CD4-positive, alpha-beta T cell treated with Interleukin-15 for 4 hours (primary cell): ENCODE measurements around the gene RUNX2.

Experiments used
- DNase-seq: peaks from one replicate; pipeline ENCODE4 v3.0.0-alpha.2; 2020; ENCODE audit warnings: low spot score

Gene RUNX2

GRCh38 chr6:45589367-45589766, 261.2 kb downstream of the RUNX2 start:
- DNase-seq, result no peak

GRCh38 chr6:45590226-45590625, 262.1 kb downstream of the RUNX2 start:
- DNase-seq, result peak; percentile 54

DNA sequence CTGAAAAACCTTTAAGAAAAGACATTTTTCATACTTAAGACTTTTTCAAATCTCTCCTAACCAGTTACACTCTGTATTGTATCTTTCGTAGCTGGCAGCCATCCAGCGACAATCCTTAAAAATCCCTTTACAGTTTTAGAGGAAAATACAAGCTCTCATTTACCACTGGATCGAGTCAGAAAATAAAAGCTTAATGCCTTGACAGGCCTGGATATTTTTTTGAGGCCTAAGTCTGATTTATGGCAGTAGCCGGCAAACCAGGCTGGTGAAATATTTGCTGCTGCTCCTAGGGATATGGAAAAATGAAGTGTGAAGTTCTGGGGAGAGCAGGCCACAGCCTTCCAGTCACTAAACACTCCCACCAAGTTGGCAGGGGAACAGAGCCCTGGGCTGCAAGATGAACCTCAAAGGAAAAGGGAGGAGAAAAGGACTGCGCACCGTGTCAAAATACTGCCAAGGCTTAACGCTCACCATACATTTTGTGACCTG, 262.6 kb downstream of the RUNX2 start:
- no peak for DNase-seq

DNA sequence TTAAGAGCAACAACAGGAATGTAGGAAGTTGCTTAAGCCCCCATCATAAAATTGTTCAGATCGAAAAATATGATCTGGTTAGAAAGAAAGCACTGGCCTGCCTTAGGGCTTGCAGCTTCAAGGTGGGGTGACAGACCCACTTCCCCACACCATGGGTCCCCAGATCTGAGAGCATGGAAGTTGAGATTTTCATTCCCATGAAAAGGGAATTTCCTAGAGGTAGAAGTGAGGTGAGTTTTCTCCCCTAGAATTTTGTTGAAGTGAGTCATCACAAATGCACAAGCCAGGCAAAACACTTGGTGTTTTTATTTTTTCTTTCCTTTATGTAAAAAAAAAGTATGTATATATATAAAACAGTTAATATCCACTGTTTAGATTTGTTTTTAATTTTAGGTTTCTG, 263.2 kb downstream of the RUNX2 start:
- DNase-seq, result no peak

DNA sequence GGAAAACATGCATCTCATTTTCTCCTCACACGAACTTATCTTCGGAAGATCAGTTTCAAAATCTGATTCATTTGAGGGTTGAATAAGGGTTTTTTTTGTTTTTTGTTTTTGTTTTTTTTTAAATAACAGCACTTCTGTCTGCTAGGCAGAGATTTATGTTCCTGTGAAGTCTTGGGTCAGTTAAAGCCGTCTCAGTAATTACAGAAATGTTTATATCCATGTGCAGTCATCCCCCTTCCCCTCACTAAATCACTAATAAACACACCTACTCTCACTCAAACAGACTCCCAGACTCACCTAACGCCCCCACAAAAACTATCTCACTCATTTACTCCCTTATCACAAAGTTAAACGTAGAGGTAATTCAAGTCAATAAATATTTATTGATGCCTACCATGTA, 263.8 kb downstream of the RUNX2 start:
- no peak for DNase-seq

GRCh38 chr6:45592991-45593390, 264.9 kb downstream of the RUNX2 start:
- no peak for DNase-seq

GRCh38 chr6:45595010-45595851, 267.1 kb downstream of the RUNX2 start:
- peak; percentile 45 for DNase-seq

GRCh38 chr6:45597424-45597823, 269.3 kb downstream of the RUNX2 start:
- DNase-seq, result no peak

- no peak for DNase-seq
These were observed 270.9 kb downstream of the RUNX2 start for GRCh38 chr6:45599053-45599452.

- no peak for DNase-seq
These were observed 277.8 kb downstream of the RUNX2 start for GRCh38 chr6:45605971-45606370.

- DNase-seq, result no peak
These were observed 278.8 kb downstream of the RUNX2 start for GRCh38 chr6:45606831-45607400.

DNA sequence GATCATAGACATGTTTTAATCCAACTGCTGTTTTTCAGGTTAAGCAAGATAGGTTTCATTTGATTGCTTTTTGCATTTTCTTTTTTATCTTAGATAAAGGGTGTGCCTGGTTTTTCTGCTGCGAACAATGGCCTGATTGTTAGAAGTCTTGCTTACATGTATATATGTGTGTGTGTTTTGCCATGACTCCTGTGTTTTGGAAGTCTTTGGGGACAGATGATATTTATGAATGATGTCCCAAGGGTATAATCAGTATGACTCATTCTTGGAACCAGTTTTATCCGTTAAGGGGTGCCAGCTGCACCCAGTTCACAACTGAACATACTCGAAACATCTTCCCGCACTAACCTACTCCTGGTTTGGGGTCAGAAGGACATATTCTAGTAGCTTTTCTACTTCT, 279.7 kb downstream of the RUNX2 start:
- no peak for DNase-seq

GRCh38 chr6:45608252-45608913, 280.3 kb downstream of the RUNX2 start:
- no peak for DNase-seq

DNA sequence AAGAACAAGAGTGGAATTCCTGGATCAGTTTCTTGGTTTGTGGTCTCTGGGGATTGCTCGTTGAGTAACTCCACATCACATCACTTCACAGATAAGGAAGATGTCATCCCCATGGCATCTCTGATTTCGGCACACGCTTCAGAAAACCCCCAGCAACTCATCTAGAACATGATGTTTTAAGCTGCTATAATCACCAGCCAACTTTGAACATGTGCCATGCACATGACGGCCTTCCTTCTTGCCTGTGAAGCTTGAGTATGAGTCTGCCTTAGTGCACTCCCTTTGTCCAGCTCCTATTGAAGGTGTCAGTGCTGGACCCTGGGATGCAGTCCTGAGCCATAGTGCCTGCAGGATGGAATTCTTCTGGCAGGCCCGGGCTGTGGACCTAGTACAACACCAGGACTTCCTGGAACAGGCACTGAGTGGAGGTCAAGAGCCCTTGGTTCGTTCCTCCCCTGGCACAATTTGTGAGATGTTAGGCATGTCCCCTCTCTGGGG, 281.1 kb downstream of the RUNX2 start:
- no peak for DNase-seq

DNA sequence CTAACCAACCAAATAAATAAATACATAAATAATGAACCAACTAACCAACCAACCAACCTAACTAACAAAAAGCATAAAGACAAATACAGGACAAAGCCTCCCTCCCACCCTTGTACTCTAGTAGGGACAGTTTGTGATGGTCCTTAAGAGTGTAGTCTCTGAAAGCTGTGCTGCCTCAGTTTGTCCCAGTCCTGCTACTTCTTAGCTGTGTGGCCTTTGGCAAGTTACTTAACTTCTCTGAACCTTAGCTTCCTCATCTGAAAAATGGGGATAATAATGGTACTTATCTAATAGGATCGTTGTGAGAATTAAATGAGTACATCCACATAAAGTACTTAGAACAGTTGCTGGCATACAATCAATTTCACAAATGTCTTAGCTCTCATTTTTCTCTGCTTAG, 282.2 kb downstream of the RUNX2 start:
- no peak for DNase-seq

DNA sequence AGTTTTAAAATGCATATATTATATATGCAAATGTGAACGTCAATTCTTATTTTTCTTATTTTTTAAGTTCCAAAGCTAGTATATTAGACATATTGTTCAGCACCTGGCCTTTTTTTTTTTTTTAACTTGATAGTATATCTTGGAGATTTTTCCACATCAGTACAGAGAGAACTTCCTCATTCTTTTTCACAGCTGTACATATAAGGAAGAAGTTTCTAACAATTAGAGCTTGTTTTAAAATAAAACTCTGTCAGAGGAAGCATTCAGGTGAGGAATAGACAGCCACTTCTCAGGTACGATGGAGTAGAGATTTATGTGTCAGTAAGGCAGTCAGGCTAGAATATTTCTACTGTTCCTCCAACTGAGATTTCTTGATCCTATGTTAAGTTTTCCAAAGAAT, 282.7 kb downstream of the RUNX2 start:
- DNase-seq, result no peak

DNA sequence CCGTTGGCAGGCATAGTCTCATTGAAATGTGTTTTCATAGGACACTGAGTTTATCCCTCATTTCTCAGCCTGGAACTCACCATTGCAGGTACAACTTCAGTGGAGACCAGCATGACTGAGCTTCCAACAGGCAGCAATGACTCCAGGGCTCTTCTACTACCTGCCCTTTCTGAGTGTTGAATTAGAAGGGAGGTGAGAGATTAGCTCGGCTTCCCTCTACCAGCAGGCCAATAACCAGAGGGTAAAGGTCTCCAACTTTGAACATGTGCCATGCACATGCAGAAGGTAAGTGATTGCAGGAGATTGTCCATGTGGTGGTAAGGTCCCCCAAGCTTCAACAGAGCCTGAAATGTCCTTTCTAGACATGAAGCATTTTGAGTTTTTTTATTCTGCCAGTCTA, 283.4 kb downstream of the RUNX2 start:
- no peak for DNase-seq

DNA sequence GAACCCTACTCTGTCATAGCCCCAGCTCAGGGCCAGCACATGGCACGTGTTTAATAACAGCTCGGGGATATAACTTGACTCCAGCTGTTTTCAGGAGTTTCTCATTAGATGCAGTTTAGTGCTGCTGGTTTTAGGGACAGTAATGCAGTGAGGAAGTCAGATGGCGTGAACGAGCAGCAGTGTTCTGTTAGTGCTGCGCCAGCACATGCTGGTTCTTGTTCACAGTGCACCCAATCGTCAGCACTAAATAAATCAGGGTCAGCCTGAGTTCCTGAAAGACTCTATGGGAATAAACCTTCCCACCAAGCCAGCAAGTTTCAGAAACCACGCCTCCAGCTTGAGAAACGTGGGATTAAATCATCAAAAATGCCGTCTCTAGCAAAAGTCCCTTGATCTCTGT, 285.5 kb downstream of the RUNX2 start:
- no peak for DNase-seq

DNA sequence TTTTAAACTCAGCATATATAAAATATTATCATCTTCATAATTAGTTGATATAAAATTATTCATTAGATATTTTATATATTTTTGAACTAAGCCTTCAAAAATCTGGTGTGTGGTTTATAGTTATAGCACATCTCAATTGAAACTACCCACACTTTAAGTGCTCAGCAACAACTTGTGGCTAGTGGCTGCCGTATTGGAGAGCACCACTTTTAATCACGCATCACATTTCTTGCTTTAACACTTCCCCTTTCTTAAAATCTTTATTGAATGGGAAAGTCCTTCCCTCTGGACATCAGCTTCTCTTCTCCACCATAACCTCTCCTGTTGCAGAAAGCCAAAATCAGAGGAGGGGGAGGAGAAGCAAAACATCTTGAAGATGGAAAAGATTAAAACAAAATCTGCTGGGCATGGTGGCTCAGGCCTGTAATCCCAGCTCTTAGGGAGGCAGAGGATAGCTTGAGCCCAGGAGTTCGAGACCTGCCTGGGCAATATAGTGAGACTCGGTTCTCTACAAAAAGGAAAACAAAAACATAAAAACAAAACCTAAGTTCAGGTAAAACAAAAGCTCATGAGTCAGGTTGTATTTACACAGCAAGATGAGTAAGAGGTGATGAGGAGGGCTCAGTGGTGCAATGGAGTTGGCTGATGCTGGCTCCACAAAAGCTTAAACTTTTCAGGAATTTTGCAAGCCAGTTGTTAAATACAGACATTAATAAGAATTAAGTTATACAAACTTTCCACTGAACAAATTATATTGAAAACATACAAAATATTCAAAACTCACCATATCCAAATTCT, 286.6 kb downstream of the RUNX2 start:
- DNase-seq, result no peak

GRCh38 chr6:45616209-45616608, 288.1 kb downstream of the RUNX2 start:
- no peak for DNase-seq

DNA sequence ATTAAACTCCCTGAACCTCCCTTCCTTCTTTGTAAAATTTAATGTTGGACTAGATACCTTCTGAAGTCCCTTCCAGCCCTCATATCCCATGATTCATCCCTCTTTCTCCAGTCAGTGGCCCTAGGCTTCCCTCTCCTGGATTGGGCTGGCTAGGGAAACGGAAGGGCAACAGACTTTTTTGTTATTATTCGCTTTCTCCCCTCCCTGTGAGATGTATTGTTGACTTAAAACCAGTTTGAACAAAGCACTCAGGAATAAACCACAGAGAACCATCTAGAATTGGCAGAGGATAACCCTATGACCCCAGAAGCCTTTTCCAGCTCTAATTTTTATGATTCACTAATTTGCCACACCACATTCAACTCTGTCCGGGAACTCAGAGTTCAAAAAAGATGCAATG, 289.3 kb downstream of the RUNX2 start:
- no peak for DNase-seq

GRCh38 chr6:45618259-45618658, 290.1 kb downstream of the RUNX2 start:
- no peak for DNase-seq
